ENCODE data around the gene RGS7.

- TF ChIP-seq, protein P1, sequence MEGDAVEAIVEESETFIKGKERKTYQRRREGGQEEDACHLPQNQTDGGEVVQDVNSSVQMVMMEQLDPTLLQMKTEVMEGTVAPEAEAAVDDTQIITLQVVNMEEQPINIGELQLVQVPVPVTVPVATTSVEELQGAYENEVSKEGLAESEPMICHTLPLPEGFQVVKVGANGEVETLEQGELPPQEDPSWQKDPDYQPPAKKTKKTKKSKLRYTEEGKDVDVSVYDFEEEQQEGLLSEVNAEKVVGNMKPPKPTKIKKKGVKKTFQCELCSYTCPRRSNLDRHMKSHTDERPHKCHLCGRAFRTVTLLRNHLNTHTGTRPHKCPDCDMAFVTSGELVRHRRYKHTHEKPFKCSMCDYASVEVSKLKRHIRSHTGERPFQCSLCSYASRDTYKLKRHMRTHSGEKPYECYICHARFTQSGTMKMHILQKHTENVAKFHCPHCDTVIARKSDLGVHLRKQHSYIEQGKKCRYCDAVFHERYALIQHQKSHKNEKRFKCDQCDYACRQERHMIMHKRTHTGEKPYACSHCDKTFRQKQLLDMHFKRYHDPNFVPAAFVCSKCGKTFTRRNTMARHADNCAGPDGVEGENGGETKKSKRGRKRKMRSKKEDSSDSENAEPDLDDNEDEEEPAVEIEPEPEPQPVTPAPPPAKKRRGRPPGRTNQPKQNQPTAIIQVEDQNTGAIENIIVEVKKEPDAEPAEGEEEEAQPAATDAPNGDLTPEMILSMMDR (IDR thresholded peaks at IDR 0.05 in 8 of 11, conservative IDR thresholded peaks at IDR 0.05 in 3 of 11): no peak
- no peak for TF ChIP-seq POLR2AphosphoS5 (IDR thresholded peaks at IDR 0.05)
Observed at GRCh38 chr1:241308471-241308870, 48.5 kb downstream of the RGS7 start.
